ENCODE results near the gene TKT. TPM values are rescaled to one million over a fixed set of nuclear protein-coding genes. Genes with fewer than 3 reads are reported as not detected.

Gene TKT
- polyA plus RNA-seq, 1 donor from 2014 or later: 194 TPM

DNA sequence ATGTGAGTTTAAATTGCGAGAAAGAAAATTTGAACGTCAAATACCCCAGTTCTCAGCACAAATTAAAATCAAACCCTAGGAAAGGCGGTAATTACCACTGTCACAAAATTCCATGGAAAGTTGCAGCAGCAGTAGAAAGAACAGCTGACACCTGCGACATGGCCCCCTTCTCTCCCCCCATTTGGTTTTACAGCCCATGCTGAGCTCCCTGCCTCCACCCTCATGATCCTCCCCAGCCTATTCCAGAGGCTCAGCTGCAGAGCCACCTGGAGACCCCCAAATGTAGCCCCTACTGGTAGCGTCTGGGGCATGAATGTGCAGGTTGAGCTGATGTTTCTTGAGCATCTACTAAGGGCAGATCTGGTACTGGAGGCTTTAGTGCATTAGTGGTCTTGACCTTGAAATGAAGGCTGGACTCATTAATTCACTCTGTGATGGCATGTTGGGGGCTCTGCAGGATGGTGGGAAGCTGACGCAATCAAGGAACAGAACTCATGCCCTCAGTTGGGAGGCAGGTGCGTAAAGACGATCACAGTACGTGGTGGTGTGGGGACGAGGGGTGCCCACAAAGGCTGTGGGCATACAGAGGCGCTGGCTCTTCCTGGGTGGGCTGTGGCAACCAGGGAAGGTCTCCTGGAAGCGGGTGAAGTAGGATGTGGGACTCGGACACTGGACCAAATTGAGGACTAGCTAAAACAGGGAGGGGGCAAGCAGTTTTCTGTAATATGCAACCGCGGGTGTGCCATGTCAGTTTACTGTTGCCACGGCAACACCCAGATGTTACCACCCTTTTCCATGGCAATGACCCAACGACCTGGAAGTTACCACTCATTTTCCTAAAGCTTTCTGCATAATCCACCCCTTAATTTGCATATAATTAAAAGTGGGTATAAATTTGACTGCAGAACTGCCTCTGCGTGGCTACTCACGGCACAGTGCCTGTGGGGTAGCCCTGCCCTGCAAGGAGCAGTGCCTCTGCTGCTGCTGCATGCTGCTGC is 55.0 kb downstream of the TKT start:
- Histone ChIP-seq H3K9me3 (ENCODE audit: low read length) (no peaks in the 10 kb centered on the region), H2AFZ (ENCODE audit: low read depth, low read length) (no peak overlapping the region), H3K4me2 (ENCODE audit: low read length) (no peak overlapping the region), H3K27ac (ENCODE audit: low read length) (no peak overlapping the region), H3K9ac (ENCODE audit: low read length) (no peak overlapping the region), H3K36me3 (ENCODE audit: insufficient read depth, low read length) (no peaks in the 10 kb centered on the region), H3K9me2 (ENCODE audit: insufficient read depth, low read length) (no peaks in the 10 kb centered on the region), H3K27me3 (ENCODE audit: insufficient read depth, low read depth, low read length) (no peaks in the 10 kb centered on the region), H3F3A (ENCODE audit: insufficient read depth, low read length, poor library complexity, severe bottlenecking) (no peaks in the 10 kb centered on the region), H3K4me3 (ENCODE audit: low read length) (no peak overlapping the region), H3K79me2 (replicated peaks; ENCODE audit: insufficient read depth, low read length) (no peaks in the 10 kb centered on the region), H4K20me1 (ENCODE audit: insufficient read depth) (no peaks in the 10 kb centered on the region)
- TF ChIP-seq, protein P1, sequence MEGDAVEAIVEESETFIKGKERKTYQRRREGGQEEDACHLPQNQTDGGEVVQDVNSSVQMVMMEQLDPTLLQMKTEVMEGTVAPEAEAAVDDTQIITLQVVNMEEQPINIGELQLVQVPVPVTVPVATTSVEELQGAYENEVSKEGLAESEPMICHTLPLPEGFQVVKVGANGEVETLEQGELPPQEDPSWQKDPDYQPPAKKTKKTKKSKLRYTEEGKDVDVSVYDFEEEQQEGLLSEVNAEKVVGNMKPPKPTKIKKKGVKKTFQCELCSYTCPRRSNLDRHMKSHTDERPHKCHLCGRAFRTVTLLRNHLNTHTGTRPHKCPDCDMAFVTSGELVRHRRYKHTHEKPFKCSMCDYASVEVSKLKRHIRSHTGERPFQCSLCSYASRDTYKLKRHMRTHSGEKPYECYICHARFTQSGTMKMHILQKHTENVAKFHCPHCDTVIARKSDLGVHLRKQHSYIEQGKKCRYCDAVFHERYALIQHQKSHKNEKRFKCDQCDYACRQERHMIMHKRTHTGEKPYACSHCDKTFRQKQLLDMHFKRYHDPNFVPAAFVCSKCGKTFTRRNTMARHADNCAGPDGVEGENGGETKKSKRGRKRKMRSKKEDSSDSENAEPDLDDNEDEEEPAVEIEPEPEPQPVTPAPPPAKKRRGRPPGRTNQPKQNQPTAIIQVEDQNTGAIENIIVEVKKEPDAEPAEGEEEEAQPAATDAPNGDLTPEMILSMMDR (IDR thresholded peaks at IDR 0.05; ENCODE audit: poor library complexity, severe bottlenecking): no peak
- no peak for TF ChIP-seq EZH2 (IDR thresholded peaks at IDR 0.05; ENCODE audit: borderline replicate concordance, insufficient read depth, low read length, poor library complexity, severe bottlenecking)
- TF ChIP-seq MXI1 (conservative IDR thresholded peaks at IDR 0.05; ENCODE audit: poor library complexity, severe bottlenecking): no peak
- TF ChIP-seq SMC3 (conservative IDR thresholded peaks at IDR 0.05; ENCODE audit: poor library complexity): no peak
- no peak for TF ChIP-seq POLR2AphosphoS5 (IDR thresholded peaks at IDR 0.05)
- TF ChIP-seq EP300 (conservative IDR thresholded peaks at IDR 0.05; ENCODE audit: poor library complexity, severe bottlenecking): no peak
- TF ChIP-seq TAF1 (IDR thresholded peaks at IDR 0.05; ENCODE audit: low read depth): no peak
- TF ChIP-seq, protein P2, sequence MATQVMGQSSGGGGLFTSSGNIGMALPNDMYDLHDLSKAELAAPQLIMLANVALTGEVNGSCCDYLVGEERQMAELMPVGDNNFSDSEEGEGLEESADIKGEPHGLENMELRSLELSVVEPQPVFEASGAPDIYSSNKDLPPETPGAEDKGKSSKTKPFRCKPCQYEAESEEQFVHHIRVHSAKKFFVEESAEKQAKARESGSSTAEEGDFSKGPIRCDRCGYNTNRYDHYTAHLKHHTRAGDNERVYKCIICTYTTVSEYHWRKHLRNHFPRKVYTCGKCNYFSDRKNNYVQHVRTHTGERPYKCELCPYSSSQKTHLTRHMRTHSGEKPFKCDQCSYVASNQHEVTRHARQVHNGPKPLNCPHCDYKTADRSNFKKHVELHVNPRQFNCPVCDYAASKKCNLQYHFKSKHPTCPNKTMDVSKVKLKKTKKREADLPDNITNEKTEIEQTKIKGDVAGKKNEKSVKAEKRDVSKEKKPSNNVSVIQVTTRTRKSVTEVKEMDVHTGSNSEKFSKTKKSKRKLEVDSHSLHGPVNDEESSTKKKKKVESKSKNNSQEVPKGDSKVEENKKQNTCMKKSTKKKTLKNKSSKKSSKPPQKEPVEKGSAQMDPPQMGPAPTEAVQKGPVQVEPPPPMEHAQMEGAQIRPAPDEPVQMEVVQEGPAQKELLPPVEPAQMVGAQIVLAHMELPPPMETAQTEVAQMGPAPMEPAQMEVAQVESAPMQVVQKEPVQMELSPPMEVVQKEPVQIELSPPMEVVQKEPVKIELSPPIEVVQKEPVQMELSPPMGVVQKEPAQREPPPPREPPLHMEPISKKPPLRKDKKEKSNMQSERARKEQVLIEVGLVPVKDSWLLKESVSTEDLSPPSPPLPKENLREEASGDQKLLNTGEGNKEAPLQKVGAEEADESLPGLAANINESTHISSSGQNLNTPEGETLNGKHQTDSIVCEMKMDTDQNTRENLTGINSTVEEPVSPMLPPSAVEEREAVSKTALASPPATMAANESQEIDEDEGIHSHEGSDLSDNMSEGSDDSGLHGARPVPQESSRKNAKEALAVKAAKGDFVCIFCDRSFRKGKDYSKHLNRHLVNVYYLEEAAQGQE (IDR thresholded peaks at IDR 0.05; ENCODE audit: borderline replicate concordance): no peak
- TF ChIP-seq RAD21 (conservative IDR thresholded peaks at IDR 0.05): no peak

DNA sequence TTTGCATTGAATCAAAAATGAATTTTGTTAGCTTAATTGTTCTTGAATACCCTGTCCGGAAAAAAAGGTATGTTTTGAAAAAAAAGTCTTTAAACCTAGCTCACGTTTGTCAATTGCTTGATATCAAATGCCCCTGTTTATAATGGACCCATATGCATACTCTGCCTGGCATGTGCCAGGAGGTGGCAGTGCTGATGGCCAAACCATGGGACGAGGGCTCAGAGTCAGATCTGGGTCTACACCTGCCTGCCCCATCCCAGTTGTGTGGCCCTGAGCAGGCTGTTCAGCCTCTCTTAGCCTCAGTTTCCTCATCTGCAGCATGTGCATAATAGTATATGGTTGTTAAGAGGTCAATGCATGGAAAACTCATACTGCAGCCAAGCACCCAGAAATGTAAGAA is 56.0 kb downstream of the TKT start:
- no peaks in the 10 kb centered on the region for H3F3A ChIP-seq (ENCODE audit: insufficient read depth, low read length, poor library complexity, severe bottlenecking)
- H4K20me1 ChIP-seq (ENCODE audit: insufficient read depth): no peaks in the 10 kb centered on the region
- H3K79me2 ChIP-seq (replicated peaks; ENCODE audit: insufficient read depth, low read length): no peaks in the 10 kb centered on the region
- H3K27ac ChIP-seq (ENCODE audit: low read length): no peak overlapping the region
- no peaks in the 10 kb centered on the region for H3K9me3 ChIP-seq (ENCODE audit: low read length)
- H3K36me3 ChIP-seq (ENCODE audit: insufficient read depth, low read length): no peaks in the 10 kb centered on the region
- no peak overlapping the region for H3K9ac ChIP-seq (ENCODE audit: low read length)
- no peak overlapping the region for H3K4me3 ChIP-seq (ENCODE audit: low read length)
- TF ChIP-seq MXI1 (conservative IDR thresholded peaks at IDR 0.05; ENCODE audit: poor library complexity, severe bottlenecking): no peak
- H3K4me2 ChIP-seq (ENCODE audit: low read length): no peak overlapping the region
- no peaks in the 10 kb centered on the region for H3K9me2 ChIP-seq (ENCODE audit: insufficient read depth, low read length)
- H3K27me3 ChIP-seq (ENCODE audit: insufficient read depth, low read depth, low read length): no peaks in the 10 kb centered on the region
- H2AFZ ChIP-seq (ENCODE audit: low read depth, low read length): no peak overlapping the region

All from neural cell (in vitro differentiated cells).